Gastroesophageal sphincter (tissue), 4 donors: Measurements from ENCODE around the gene UMOD. TPM values are rescaled to one million over a fixed set of nuclear protein-coding genes. Genes with fewer than 3 reads are reported as not detected.

Source experiments
- ATAC-seq: fragments of 150-250 bp; one replicate; pipeline ENCODE4 v1.9.1; 2016; ENCODE audit warnings: mild to moderate bottlenecking, moderate library complexity
- H3K27ac ChIP-seq, 4 donors: fragments of 200-600 bp; sonication (generic) in 3 of 4; 1 replicate in 3 of 4; 2 replicates in 1 of 4; pipeline ENCODE4 v1.5.1; 2016 to 2019
- H3K27me3 ChIP-seq: fragments of 200-600 bp; sonication (generic); one replicate; pipeline ENCODE4 v1.5.1; 2019
- H3K36me3 ChIP-seq, 2 donors: fragments of 200-600 bp; sonication (generic); one replicate each; pipeline ENCODE4 v1.5.1; 2019; ENCODE audit warnings: control low read depth in 1 of 2
- H3K4me1 ChIP-seq, 3 donors: fragments of 200-600 bp; sonication (generic); 1 replicate in 2 of 3; 2 replicates in 1 of 3; pipeline ENCODE4 v1.5.1; 2016 to 2019; ENCODE audit warnings: control low read depth in 2 of 3
- H3K4me3 ChIP-seq, 2 donors: fragments of 200-600 bp; sonication (generic); one replicate each; pipeline ENCODE4 v1.5.1; 2019; ENCODE audit warnings: mild to moderate bottlenecking in 1 of 2, moderate library complexity in 1 of 2
- H3K9me3 ChIP-seq, 3 donors: fragments of 200-600 bp; sonication (generic); one replicate each; pipeline ENCODE4 v1.5.1; 2017 to 2019; ENCODE audit warnings: control low read depth in 2 of 3
- EP300 ChIP-seq: sonication (generic); formaldehyde crosslinking; IDR thresholded peaks from one replicate; pipeline ENCODE4 v1.6.1; 2017; ENCODE audit warnings: antibody characterized with exemption, mild to moderate bottlenecking
- POLR2A ChIP-seq, 2 donors: fragments of 450-650 bp; IDR thresholded peaks; one replicate each; pipeline ENCODE4 v1.6.1; 2017; ENCODE audit warnings: antibody characterized with exemption in 2 of 2, mild to moderate bottlenecking in 2 of 2, moderate library complexity in 1 of 2
- POLR2AphosphoS5 ChIP-seq: sonication (generic); formaldehyde crosslinking; IDR thresholded peaks from one replicate; pipeline ENCODE4 v1.6.1; 2017; ENCODE audit warnings: antibody characterized with exemption
- WGBS, 2 donors: methylation state at CpG; one replicate each; pipeline ENCODE4 v1.1.5; 2018; ENCODE audit warnings: low coverage in 1 of 2; 5-methylcytosine and 5-hydroxymethylcytosine counted together
- total RNA-seq, 4 donors: library from RNA; depleted of rRNA; stranded (reverse); fragments of >200 nt; gene quantifications; one replicate each; pipeline ENCODE4 v1.1.0, GENCODE V29; 2016
- TF ChIP-seq, protein P1 (sequence below), 4 experiments: fragments of 200-600 bp in 2 of 4; fragments of 450-650 bp in 2 of 4; sonication (generic) in 1 of 4; IDR thresholded peaks; one replicate each; pipeline ENCODE4 v1.5.1; 2017 to 2019; ENCODE audit warnings: antibody characterized with exemption in 4 of 4, mild to moderate bottlenecking in 2 of 4, moderate library complexity in 2 of 4

Gene UMOD
- total RNA-seq, 4 donors from 2014 or later: not detected

- TF ChIP-seq EP300 (no peak), POLR2AphosphoS5 (no peak), POLR2A (IDR thresholded peaks at IDR 0.05) (no peak)
- TF ChIP-seq, protein P1, sequence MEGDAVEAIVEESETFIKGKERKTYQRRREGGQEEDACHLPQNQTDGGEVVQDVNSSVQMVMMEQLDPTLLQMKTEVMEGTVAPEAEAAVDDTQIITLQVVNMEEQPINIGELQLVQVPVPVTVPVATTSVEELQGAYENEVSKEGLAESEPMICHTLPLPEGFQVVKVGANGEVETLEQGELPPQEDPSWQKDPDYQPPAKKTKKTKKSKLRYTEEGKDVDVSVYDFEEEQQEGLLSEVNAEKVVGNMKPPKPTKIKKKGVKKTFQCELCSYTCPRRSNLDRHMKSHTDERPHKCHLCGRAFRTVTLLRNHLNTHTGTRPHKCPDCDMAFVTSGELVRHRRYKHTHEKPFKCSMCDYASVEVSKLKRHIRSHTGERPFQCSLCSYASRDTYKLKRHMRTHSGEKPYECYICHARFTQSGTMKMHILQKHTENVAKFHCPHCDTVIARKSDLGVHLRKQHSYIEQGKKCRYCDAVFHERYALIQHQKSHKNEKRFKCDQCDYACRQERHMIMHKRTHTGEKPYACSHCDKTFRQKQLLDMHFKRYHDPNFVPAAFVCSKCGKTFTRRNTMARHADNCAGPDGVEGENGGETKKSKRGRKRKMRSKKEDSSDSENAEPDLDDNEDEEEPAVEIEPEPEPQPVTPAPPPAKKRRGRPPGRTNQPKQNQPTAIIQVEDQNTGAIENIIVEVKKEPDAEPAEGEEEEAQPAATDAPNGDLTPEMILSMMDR (IDR thresholded peaks at IDR 0.05): no peak
- no peaks in the 10 kb centered on the region for H3K9me3 ChIP-seq
- 15 to 20% methylated on average over 8 to 13 of the region's 16 CpGs for WGBS, 2 donors
- H3K27ac ChIP-seq: no peak overlapping the region
- no peak for ATAC-seq
- H3K36me3 ChIP-seq: no peaks in the 10 kb centered on the region
- H3K4me3 ChIP-seq: no peak overlapping the region
- peaks cover 37% of the 10 kb centered on the region for H3K27me3 ChIP-seq
- no peaks in the 10 kb centered on the region for H3K4me1 ChIP-seq
These were observed 61.0 kb downstream of the UMOD start for GRCh38 chr16:20291208-20292206.

- peaks cover 31% of the 10 kb centered on the region for H3K27me3 ChIP-seq
- H3K9me3 ChIP-seq: no peaks in the 10 kb centered on the region
- ATAC-seq: no peak
- no peaks in the 10 kb centered on the region for H3K4me1 ChIP-seq
- TF ChIP-seq EP300 (no peak), POLR2A (IDR thresholded peaks at IDR 0.05) (no peak), POLR2AphosphoS5 (no peak)
- TF ChIP-seq, protein P1 (IDR thresholded peaks at IDR 0.05): no peak
- H3K27ac ChIP-seq: no peak overlapping the region
- no peak overlapping the region for H3K4me3 ChIP-seq
- no peaks in the 10 kb centered on the region for H3K36me3 ChIP-seq
- 50 to 79% methylated on average over 3 of the region's 3 CpGs for WGBS, 2 donors
These were observed 62.9 kb downstream of the UMOD start for GRCh38 chr16:20289571-20289970.

GRCh38 chr16:20285993-20286499 lies 66.5 kb downstream of the UMOD start:
- no peak for ATAC-seq
- 9 to 29% methylated on average over 5 to 6 of the region's 6 CpGs for WGBS, 2 donors
- Histone ChIP-seq H3K4me1 (no peaks in the 10 kb centered on the region), H3K9me3 (no peaks in the 10 kb centered on the region), H3K4me3 (no peak overlapping the region), H3K27me3 (peaks cover 8% of the 10 kb centered on the region), H3K27ac (no peak overlapping the region), H3K36me3 (no peaks in the 10 kb centered on the region)
- no peak for TF ChIP-seq POLR2A (IDR thresholded peaks at IDR 0.05)

Other genes with a start within 250 kb of the UMOD start
- gene GP2, start 25.2 kb downstream of the UMOD start, total RNA-seq: under 1 TPM in 1 of 4 donors, not detected in 3; 0.10 TPM
- not detected for gene PDILT, start 52.0 kb upstream of the UMOD start, total RNA-seq
- gene ACSM5, start 56.8 kb upstream of the UMOD start, total RNA-seq: 1 to 10 TPM; 1.3 to 5.4 (median 5.0) TPM
- under 1 TPM in 1 of 4 donors, not detected in 3; 0.15 TPM for gene ACSM2A, start 98.8 kb upstream of the UMOD start, total RNA-seq
- under 1 TPM in 1 of 4 donors, not detected in 3; 0.13 TPM for gene ACSM2B, start 223.7 kb upstream of the UMOD start, total RNA-seq